Progenitor cell of endocrine pancreas (in vitro differentiated cells): ENCODE data around the gene TMEM121. TPM values are rescaled to one million over a fixed set of nuclear protein-coding genes. Genes with fewer than 3 reads are reported as not detected.

Experiments
- DNase-seq: peaks from one replicate; pipeline ENCODE4 v3.0.0; 2021; ENCODE audit warnings: low spot score; ENCODE audit not compliant: unreplicated experiment
- H3K27ac Mint-ChIP-seq: 2 replicates; pipeline ENCODE4 v1.8.0; 2021; ENCODE audit warnings: mild to moderate bottlenecking, moderate library complexity, mixed read lengths
- H3K27me3 Mint-ChIP-seq: 2 replicates; pipeline ENCODE4 v1.8.0; 2021; ENCODE audit warnings: mixed read lengths
- H3K36me3 Mint-ChIP-seq: 2 replicates; pipeline ENCODE4 v1.8.0; 2022; ENCODE audit warnings: mixed read lengths; ENCODE audit not compliant: insufficient read depth
- H3K4me1 Mint-ChIP-seq: 2 replicates; pipeline ENCODE4 v1.8.0; 2021; ENCODE audit warnings: low read depth, mixed read lengths
- H3K4me3 Mint-ChIP-seq: 2 replicates; pipeline ENCODE4 v1.8.0; 2021; ENCODE audit warnings: low read depth, mild to moderate bottlenecking, moderate library complexity, mixed read lengths
- H3K9me3 Mint-ChIP-seq: 2 replicates; pipeline ENCODE4 v1.8.0; 2021; ENCODE audit warnings: low read depth, mixed read lengths
- total RNA-seq: library from RNA; stranded (reverse); gene quantifications from 2 replicates; pipeline ENCODE4 v1.2.1, GENCODE V29; 2021
- TF ChIP-seq, protein P1 (sequence below): fragments of 200-600 bp; sonication (generic); IDR thresholded peaks from one replicate; pipeline ENCODE4 v1.5.0; 2021; ENCODE audit warnings: antibody characterized with exemption, mild to moderate bottlenecking; ENCODE audit not compliant: unreplicated experiment

The TMEM121 gene
- total RNA-seq, 1 donor from 2014 or later, result 4.5 TPM

DNA sequence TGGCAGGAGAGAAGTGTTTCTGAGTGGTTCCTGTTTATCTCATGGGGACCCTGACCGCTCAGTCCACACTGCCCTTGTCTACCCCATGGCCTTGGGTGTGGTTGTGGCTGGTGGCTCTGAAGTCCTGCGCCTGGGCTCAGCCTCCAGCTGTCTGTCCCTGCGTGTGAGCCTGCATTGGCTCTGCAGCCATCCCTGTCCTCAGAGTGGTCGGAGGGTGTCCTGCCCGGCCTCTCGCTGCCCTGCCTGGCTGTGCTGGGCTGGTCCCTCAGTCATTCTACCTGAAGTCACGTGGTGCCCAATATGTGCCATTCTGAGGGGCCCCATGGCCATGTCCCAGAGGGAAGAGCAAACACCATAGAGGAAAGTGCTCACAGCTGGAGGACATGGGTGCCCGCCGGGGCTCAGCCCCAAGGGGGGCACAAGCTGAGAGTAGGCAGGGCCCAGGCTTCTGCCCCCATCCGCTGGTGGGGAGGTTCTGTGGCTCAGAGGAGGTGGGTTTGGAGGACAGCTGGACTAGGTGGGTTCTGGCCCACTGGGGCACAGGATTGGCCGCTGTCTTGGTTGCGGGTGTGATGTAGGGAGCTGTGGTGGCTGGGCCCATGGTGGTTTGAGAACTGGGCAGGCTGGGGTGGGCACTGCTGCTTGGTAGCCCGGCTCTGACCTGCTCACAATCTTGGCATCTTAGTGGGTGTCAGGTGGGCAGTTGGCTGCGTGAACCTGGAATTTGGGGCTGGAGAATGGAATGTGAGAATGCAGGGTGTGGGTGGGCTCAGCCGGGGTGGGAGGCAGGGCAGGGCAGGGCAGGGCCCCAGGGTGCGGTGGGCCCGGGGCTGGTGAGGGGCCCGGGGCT is 23.7 kb upstream of the TMEM121 start:
- Mint-ChIP-seq H3K9me3 (no peaks in the 10 kb centered on the region), H3K27ac (no peak overlapping the region), H3K36me3 (no peaks in the 10 kb centered on the region), H3K4me3 (no peak overlapping the region), H3K27me3 (peaks cover 6% of the 10 kb centered on the region), H3K4me1 (no peaks in the 10 kb centered on the region)
- no peak for DNase-seq
- TF ChIP-seq, protein P1, sequence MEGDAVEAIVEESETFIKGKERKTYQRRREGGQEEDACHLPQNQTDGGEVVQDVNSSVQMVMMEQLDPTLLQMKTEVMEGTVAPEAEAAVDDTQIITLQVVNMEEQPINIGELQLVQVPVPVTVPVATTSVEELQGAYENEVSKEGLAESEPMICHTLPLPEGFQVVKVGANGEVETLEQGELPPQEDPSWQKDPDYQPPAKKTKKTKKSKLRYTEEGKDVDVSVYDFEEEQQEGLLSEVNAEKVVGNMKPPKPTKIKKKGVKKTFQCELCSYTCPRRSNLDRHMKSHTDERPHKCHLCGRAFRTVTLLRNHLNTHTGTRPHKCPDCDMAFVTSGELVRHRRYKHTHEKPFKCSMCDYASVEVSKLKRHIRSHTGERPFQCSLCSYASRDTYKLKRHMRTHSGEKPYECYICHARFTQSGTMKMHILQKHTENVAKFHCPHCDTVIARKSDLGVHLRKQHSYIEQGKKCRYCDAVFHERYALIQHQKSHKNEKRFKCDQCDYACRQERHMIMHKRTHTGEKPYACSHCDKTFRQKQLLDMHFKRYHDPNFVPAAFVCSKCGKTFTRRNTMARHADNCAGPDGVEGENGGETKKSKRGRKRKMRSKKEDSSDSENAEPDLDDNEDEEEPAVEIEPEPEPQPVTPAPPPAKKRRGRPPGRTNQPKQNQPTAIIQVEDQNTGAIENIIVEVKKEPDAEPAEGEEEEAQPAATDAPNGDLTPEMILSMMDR, result no peak

DNA sequence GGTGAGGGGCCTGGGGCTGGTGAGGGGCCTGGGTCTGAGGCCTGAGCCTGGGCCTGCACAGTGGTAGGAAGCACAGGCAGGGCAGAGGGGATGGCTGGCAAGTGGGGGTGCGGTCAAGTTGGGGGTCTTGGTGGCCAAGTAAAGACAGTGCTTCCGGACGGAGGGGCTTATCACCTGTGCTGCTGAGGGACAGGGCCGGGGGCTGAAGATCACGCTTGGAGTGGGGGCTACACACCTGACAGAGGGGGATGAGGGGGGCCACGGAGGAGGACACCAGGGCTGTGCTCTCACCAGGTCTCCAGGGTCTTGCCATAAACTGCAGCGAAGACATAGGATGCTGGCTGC is 23.1 kb upstream of the TMEM121 start:
- Mint-ChIP-seq H3K27ac (no peak overlapping the region), H3K9me3 (no peaks in the 10 kb centered on the region), H3K4me3 (no peak overlapping the region), H3K36me3 (no peaks in the 10 kb centered on the region), H3K27me3 (peaks cover 11% of the 10 kb centered on the region), H3K4me1 (no peaks in the 10 kb centered on the region)
- TF ChIP-seq, protein P1, result no peak
- DNase-seq, result no peak

DNA sequence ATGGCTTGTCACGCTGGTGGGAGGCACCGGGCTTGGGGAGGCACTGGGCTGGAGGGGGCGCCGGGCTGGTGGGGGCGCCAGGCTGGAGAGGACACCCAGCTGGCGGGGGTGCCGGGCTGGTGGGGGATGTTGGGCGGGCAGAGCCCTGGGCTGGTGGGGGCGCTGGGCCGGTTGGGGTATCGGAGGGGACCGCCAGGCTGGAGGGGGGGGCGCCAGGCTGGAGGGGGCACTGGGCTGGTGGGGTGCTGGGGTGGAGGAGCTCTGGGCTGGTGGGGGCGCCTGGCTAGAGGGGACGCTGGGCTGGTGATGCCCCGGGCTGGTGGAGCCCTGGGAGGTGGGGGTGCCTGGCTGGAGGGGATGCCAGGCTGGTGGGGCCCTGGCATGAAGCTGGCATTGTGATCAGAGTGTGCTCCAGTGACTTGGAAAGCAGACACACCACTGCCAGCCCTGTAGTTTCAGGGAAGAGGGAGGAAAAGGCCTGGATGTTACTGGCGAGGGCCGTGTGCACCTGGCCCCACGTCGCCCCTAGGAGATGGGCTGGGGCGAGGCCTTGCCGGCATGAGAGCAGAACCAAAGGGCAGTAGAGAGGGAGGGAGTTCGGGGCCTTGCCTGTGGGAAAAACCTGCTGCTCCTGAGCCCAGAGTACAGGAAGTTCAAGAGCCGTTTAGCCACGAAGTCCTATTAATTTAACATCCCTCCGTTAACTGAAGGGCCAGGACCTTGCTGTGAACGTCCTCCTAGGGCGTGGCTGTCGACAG is 22.3 kb upstream of the TMEM121 start:
- no peak overlapping the region for H3K27ac Mint-ChIP-seq
- TF ChIP-seq, protein P1, result no peak
- no peak overlapping the region for H3K4me3 Mint-ChIP-seq
- no peak for DNase-seq
- no peaks in the 10 kb centered on the region for H3K9me3 Mint-ChIP-seq
- no peaks in the 10 kb centered on the region for H3K4me1 Mint-ChIP-seq
- peaks cover 16% of the 10 kb centered on the region for H3K27me3 Mint-ChIP-seq
- no peaks in the 10 kb centered on the region for H3K36me3 Mint-ChIP-seq

DNA sequence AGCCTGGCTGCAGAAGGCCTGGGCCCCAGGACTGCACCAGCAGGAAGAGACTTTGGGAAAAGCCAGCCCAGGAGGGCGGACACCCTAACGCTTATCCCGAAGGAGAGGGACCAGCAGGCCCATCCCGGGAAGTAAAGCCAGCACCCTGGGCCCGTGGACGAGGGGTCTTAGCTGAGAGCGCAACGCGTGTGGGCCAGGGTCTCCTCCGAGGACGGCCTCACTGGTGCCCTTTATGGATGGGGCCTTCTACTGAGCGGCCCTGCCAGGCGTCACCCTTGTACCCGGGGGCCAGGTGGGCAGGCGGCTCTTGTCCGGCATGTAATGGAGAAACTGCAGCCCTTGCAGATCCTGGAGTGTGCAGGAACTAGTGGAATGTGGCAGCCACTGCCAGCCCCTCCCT is 21.3 kb upstream of the TMEM121 start:
- Mint-ChIP-seq H3K9me3 (no peaks in the 10 kb centered on the region), H3K27me3 (peaks cover 16% of the 10 kb centered on the region), H3K36me3 (no peaks in the 10 kb centered on the region), H3K4me3 (no peak overlapping the region), H3K4me1 (no peaks in the 10 kb centered on the region), H3K27ac (no peak overlapping the region)
- TF ChIP-seq, protein P1, result no peak
- DNase-seq, result no peak

DNA sequence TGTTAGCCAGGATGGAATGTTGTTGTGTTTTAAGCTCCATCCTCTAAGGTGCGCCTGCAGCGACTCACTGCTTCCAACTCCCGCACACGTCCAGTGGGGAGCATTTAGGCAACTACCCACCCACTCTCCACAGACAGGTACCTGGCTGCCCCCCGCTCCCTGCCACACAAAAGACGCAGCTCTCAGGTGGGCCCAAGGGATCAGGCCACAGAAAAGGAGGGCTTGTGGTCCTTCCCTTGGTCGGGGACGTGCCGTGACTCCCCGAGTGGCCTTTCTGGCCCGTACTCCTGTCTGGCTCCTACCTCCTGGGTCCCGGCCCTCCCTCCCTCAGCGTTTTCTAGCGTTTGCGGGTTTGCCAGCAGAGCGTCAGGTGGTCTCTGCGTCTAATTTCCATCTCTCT is 19.1 kb upstream of the TMEM121 start:
- no peak overlapping the region for H3K27ac Mint-ChIP-seq
- H3K4me3 Mint-ChIP-seq, result no peak overlapping the region
- DNase-seq, result no peak
- H3K36me3 Mint-ChIP-seq, result no peaks in the 10 kb centered on the region
- no peaks in the 10 kb centered on the region for H3K9me3 Mint-ChIP-seq
- TF ChIP-seq, protein P1, result no peak
- no peaks in the 10 kb centered on the region for H3K4me1 Mint-ChIP-seq
- H3K27me3 Mint-ChIP-seq, result peaks cover 28% of the 10 kb centered on the region
